ENCODE data around the gene HYPK. TPM values are rescaled to one million over a fixed set of nuclear protein-coding genes. Genes with fewer than 3 reads are reported as not detected.

HYPK gene
- total RNA-seq, 1 experiment from 2014 or later, result 4.6 TPM

DNA sequence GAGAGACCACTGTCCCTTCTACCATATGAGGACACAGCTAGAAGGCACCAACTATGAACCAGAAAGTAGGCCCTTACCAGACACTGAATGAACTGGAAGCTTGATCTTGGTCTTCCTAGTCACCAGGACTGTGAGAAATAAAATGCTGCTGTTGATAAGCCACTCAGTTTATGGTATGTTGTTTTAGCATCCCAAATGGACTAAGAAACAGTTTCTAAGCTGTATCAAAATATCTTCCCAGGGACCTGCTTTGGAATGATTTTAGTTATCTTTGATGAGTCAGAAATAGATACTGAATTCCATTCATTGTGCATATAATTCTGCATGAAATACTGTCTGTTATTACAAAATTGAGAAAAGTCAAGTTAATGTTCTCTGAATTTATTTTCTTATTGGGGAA is 45.0 kb downstream of the HYPK start:
- no peak for DNase-seq (ENCODE audit: low read depth)

DNA sequence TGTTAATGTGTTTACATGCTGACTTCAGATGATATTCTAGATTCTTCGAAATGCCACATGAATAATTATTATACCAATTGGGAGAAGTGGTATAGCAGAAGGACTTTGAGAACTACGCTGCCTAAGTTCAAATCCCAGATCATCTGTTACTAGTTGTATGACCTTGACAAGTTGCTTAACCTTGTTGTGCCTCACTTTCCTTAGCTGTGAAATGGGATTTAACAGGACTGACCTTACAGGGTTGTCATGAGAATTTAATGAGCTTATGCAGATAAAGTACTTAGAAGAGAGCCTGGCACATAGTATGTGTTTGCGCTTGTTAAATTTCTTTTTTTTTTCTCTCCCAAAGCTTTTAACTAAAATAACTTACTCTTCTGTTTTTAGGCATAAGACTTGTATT is 50.9 kb downstream of the HYPK start:
- no peak for DNase-seq (ENCODE audit: low read depth)

DNA sequence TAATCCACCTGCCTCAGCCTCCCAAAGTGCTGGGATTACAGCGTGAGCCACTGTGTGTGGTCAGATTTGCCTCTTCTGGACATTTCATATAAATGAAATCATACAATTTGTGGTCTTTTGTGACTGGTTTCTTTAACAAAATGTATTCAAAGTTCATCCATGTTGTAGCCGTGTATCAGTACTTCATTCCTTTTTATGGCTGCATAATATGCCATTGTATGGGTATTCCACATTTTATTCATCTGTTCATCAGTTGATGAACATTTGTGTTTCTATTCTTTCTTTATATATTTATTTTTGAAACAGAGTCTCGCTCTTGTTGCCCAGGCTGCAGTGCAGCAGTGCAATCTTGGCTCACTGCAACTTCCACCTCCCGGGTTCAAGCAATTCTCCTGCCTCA is 52.2 kb downstream of the HYPK start:
- DNase-seq (ENCODE audit: low read depth), result no peak

Other genes with a start within 250 kb of the HYPK start
- 5.2 and 7.8 TPM in 2 replicates for gene PPIP5K1, start 210.4 kb upstream of the HYPK start, total RNA-seq (2014; rRNA removed; shearing (Covaris generic))
- not detected in 2 replicates for gene CKMT1B, start 206.6 kb upstream of the HYPK start, total RNA-seq (2014; rRNA removed; shearing (Covaris generic))
- not detected in 2 replicates for gene STRC, start 181.8 kb upstream of the HYPK start, total RNA-seq (2014; rRNA removed; shearing (Covaris generic))
- 0.10 and 0.39 TPM in 2 replicates for gene CATSPER2, start 151.8 kb upstream of the HYPK start, total RNA-seq (2014; rRNA removed; shearing (Covaris generic))
- gene CKMT1A, start 106.7 kb upstream of the HYPK start, total RNA-seq (2014; rRNA removed; shearing (Covaris generic)), result not detected in 2 replicates
- gene PDIA3, start 54.2 kb upstream of the HYPK start, total RNA-seq (2014; rRNA removed; shearing (Covaris generic)), result 228 and 341 TPM in 2 replicates
- gene ELL3, start 23.6 kb upstream of the HYPK start, total RNA-seq (2014; rRNA removed; shearing (Covaris generic)), result 0.86 and 2.4 TPM in 2 replicates
- 1,074 and 1,826 TPM in 2 replicates for gene SERF2, start 8.3 kb upstream of the HYPK start, total RNA-seq (2014; rRNA removed; shearing (Covaris generic))
- not detected in 2 replicates for gene SERINC4, start 379 bp upstream of the HYPK start, total RNA-seq (2014; rRNA removed; shearing (Covaris generic))
- 22.0 and 34.0 TPM in 2 replicates for gene MFAP1, start 24.1 kb downstream of the HYPK start, total RNA-seq (2014; rRNA removed; shearing (Covaris generic))
- 38.7 and 75.3 TPM in 2 replicates for gene WDR76, start 26.4 kb downstream of the HYPK start, total RNA-seq (2014; rRNA removed; shearing (Covaris generic))

Data from M059J (cell line).